ENCODE results near the gene HS3ST1.
A peak's percentile ranks its signal among the peaks of the same experiment; 100 is the strongest.

The HS3ST1 gene

DNA sequence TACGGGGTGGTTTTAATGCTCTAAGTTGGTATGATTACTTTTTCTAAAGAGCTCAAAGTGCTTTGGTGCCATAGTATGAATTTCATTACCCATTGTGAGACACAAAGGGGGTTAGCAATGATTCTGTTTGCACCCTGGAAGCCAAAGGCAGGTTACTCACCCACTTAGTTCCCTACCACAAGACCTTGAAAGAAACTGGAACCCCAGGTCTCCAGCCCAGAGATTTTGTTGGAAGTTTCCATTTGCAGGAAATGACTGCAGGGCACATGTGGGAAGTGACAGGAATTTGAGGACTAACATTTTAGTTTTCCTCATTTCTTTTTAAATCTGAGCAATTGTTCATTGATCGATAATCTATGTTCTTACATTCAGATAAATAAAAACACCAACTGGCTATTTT lies 1.8 kb upstream of the HS3ST1 start:
- DNase-seq = no peak

DNA sequence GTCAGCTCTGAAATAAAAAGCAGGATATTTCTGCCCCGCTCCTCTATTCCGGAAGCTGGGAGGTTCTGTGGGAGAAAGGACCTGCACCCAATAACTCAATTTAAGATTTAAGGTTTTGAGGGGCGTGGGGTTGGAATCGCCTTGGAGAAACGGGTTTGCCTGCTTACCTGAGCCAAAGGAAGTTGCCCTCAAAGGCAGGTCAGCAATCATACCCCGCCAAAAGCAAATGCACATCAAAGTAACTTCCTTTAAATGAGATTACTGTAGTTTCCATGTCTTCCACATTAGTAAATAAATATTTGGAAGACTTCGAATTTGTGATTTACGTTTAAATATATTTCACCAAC lies 978 bp upstream of the HS3ST1 start:
- DNase-seq = no peak

DNA sequence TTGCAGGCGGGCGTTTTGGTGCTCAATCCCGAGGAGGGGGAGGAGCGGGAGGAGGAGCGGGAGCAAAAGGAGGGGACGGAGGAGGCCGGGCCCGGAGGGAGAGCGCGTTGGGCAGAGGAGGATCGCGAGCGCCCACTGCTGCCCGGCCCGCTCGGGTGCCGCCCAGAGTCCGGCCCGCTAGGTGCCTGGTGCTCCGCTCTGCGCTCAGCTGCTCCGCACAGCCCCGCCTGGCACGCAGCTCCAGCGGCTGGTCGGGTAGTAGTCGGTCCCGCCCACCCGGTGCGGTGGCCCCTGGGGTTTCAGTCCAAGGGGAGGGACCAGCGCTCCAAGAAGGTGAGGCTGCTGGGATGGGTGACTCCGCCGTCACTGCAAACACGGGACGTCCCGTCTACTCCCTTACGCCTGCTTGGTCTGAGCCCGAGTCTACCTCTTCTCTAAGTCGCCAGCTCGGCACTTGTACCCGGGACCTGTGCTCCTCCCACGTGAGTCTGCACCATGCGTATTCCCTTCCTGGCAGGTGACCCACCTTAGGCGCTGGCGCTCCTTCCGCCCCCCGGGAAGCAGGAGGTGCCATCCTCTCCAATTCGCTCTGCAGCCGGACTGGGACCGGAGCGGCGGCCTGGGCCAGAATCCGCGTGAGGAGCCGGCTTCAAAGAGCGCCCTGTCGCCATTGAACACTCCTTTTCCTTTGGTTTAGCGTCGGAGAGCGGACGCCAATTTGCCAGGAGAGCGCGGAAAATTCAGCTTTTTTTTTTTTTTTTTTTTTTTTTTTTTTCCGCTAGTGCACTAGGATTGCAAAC lies 405 bp upstream of the HS3ST1 start:
- peak; percentile 62 for DNase-seq

DNA sequence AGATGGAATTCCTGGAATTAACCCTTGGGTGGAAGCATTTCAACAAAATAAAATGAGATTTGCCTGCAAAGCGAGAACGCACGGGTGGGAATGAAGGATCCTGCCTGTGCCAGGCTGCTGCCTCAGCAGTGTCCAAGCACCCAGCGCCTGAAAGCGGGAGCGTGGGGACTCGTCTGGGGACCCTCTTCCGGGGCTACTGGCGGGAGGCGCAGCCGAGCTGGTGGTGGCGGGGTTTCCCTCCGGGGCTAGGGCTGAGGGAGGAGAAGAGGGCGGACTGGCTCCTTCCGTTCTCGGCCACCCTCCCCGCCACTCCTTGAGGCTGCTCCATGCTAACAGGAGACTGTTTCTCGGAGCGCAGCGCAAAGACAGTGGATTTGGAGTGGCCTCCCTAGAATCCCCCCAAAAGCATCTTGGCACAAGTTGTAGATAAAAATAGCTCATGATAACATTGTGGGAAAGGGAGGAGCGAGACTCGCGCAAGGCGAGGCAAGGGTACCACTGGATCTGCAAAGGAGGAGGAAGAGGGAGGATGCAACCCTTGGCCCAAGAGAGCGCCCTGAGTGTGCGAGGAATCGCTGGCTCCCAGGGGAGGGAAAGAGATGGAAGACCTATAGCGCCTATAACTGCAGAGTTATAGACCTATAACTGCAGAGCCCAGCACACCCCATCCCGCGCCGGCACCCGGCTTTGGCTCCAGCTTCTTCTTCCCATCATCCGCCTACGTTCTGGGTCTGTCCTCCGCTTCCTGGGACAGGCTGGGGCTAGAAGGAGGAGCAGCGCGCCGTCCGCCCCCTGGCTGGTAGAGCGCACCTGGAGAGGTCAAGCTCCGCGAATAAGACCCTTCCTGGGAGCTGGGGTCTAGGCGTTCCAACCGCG lies 1.3 kb downstream of the HS3ST1 start:
- no peak for DNase-seq

DNA sequence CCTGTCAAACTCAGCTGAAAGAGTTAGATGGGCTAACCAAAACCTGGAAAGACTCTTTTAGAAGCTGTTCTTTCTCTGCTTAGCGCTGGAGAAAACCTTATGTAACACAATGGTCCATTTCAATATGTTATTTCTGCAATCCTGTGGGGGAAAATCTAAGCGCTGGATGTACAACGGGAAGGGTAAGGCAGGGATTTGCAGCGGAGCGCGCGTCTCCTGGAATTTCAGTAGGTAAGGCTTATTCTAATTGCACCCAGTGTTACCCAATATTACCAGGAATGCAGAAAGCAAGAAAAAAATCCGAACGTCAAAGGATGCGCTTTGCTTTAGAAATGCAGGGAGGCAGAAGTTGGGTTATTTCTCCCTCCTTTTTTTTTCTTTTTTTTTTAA lies 2.0 kb downstream of the HS3ST1 start:
- DNase-seq = no peak

DNA sequence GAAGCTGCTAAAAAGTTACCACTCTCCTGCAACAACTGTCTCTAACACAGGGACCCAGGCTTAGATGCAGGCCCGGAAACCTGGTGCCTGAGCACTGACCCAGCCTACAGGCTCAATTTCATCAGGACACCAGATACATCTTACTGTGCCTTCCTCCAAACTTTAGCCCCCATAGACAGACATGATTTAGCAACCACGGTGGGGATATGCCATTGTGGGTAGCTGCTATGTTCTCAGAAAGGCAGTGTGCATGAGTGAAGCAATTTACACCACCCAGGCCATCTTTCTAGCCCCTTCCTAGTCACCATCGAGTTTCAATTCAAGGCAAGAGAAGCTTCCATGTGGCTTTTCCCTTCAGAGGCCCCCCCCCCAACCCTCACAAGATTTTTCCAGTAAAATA lies 2.7 kb downstream of the HS3ST1 start:
- no peak for DNase-seq

DNA sequence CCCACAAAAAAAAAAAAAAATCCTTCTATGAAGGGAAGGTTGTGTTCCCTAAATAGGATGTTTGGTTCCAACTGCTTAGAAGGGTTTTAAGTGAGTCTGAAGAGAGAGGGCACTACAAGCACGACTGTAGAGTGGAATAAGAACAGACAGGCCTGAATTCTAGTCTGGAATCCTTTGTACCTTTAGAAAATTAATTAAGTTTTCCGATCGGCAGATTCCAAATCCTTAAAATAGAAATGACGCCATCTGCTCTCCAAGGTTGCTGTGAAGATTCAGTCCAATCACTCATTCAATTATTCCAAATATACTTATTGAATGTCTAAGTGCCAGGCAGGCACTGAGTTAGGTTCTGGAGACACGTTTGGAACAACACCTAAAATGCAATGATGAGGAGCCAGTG lies 3.8 kb downstream of the HS3ST1 start:
- no peak for DNase-seq

DNA sequence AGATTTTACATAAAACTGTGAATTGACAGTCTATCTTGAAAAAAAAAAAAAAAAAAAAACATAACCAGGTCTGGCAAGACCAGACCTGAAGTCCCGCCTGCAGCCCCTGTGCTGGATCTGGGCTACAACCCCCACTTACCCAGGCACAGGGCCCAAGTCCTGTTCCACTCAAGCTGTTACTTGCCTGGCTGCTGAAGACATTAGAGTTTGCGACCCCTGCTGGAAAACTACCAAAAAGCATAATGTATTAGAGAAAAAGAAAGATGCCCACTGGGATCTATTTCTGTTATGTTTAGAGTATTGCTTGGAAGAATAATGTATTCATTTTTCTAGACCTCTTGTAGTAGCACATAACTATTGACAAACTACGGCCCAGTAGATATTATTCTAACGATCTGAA lies 4.7 kb downstream of the HS3ST1 start:
- DNase-seq = peak; percentile 38

DNA sequence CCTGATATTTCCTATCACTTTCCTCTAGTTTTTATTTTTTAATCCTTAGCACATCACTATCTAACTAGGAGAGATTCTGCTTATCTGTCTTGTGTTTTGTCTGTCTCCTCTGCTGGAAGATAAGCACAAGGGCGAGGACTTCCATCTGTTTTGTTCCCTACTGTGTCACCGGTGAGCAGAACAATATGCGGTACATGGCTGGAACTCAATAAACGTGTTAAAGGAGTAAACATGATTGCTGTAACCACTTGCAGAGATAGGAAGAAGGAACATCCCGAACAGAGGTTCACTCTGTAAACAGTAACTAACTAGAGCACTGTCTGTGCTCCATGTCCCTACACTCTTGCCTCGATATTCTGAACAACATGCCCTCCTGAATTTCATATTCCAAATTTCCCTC lies 5.2 kb downstream of the HS3ST1 start:
- no peak for DNase-seq

DNA sequence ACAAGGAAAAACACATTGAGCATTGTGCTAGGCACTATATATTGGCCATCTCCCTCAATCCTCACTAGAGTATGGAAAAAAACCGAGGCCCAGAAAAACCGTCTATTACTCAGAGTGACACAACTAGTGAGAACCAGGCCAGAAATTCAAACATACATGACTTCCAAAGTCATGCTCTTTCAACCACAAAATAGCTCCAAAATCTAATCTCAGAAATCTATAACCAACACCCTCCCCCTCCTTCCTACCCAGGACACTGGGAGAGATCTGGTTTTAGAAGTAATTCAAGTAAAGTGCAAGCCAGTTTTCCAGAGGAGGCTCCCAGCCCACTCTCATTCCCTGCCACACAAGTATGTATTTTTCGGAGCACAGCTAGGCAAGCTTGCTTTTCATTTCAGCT lies 7.6 kb downstream of the HS3ST1 start:
- no peak for DNase-seq

DNA sequence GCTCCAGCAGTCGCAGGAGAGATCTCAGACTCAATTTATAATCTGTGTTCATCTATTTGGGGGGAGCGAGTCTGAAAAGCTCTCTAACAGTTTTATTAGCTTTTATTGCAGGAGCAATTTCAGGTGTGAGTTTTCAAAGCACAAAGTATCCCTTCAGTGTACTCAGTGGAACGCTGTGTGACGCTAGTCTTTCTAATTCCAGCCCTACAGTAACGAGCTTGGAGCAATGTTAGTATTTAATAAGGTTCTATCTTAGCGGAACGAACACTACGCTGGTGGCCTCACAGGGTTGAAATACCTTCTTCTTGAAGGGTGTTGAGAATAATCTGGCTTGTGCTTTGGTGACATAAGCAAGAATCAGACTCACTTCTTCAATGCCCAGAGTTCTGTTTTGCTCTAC lies 8.4 kb downstream of the HS3ST1 start:
- DNase-seq = peak; percentile 12

DNA sequence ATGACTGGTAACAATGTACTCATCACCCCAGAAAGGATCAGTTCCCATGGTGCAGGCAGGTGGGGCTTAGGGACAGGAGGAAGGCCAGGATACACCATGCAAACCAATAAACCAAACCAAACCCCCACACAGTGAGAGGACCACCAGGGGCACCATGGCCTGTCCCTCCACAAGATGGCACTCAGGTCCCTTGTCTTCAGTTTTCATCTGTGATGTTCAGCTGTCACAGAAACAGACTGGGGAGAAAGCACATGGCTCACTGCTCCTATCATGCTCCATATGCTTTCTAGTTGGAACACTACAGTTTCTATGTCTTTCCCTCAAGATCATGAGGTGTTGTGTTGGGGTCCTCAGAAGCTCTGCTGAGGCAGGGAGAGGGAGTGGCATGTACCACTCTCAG lies 10.1 kb downstream of the HS3ST1 start:
- DNase-seq = no peak

DNA sequence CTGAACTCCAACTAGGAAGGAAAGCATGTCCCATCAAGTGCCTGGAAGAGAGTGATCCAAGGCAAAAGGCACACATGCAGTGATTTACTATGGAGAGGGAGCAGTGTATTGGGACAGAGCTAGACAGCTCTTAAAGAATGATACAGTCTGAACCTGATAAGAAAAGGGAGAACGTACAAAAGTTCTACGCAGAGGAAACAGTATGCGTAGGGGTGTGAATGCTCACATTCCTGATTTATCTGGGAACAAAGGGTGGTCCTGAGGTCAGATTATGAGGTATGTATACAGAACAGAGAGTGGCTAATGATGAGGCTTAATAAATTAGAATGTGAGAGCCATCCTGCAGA lies 12.0 kb downstream of the HS3ST1 start:
- DNase-seq = no peak

DNA sequence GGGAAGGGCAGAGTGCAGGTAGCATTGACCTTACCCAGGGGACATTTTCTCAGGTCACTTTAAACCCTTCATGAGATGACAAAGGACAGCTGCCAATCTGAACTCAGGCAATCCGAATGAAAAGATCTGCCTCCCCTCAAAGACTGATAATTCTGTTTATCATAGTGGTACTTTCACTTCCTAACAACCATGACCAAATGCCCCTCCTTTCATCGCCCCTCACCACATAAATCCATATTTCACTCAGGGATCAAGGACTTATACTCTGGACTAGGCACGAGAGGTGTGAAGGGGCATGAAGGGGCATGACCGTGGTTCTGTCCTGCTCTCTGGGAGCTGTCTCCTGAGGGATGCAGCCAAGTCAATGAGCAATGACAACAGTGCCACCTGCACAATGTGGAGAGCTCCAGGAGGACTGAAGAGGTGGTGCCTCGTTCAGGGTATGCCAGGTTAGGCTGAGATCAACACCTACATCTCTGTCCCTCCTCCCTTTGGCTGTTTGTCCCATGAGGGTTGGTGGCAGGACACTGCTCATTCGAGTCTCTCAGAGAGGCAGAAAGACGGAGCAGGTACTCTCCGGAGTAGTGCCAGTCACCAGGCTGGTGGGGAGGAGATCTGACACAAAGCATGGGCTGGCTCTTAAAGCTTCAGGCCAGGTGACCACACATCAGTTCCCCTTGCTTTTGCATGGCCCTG lies 12.5 kb downstream of the HS3ST1 start:
- no peak for DNase-seq

DNA sequence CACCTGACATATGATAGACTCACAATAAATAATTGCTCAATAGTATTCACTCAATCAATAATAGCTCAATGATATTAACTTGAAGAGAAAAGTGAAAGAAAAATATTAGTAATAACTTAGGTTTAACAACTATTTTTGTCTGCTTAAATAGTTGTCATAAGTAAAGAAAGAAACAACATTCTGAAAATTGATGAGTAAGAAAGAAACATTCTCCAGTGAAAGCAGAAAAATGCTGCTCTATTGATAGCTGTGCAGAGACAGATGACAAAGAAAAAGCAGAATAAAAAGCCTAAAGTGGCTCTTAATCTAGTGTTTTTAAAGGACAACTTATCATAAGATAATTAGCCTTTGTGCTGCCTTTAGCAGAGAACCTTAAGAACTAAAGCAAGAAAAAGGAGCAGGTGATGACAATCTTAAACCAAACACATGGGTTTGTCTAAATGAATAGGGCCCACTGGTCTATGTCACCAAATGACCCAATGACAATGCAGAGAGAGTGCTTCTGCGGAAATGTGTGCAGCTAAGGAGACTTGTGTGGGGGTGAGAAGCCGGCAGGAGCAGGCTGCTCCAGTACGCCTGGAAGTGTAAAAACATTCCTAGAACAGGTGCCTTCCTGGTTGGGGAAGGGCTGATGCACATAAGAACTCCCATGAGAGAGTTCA lies 13.2 kb downstream of the HS3ST1 start:
- no peak for DNase-seq

DNA sequence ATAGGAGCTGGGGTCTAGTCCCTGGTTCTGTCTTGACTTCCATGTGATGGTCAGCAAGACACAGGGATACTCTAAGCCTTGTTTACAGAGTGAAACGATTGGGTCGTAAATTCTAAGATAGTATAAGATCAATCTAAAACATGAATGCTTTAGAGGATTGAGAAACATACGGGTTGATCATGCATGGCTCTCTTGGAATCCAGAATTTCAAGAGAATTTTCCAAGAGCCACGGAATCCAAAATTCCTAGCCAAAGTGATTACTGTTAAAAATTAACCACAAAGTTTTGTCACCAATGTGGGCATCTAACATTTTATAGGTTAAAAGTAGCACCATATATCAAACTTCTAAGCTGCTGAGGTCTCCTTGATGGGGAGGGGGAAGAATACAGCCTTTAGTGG lies 16.5 kb downstream of the HS3ST1 start:
- no peak for DNase-seq

DNA sequence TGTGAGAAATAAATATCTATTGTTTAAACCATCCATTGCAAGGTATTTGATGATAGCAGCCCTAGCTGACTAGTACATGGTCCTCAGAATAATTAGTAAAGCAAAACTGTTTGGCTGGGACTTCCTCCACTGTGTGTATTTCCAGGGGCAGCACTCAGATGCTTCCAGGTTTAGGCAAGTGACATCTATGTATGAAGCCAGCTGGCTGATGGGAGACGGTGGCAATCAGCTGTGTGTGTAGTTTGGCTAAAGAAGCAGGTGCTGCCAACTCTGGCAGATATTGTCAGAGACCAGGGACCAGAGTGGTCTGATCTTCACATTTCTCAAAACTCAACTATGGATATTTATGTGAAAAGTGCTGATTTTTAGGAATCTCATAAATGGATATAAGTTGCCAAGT lies 19.1 kb downstream of the HS3ST1 start:
- DNase-seq = no peak

DNA sequence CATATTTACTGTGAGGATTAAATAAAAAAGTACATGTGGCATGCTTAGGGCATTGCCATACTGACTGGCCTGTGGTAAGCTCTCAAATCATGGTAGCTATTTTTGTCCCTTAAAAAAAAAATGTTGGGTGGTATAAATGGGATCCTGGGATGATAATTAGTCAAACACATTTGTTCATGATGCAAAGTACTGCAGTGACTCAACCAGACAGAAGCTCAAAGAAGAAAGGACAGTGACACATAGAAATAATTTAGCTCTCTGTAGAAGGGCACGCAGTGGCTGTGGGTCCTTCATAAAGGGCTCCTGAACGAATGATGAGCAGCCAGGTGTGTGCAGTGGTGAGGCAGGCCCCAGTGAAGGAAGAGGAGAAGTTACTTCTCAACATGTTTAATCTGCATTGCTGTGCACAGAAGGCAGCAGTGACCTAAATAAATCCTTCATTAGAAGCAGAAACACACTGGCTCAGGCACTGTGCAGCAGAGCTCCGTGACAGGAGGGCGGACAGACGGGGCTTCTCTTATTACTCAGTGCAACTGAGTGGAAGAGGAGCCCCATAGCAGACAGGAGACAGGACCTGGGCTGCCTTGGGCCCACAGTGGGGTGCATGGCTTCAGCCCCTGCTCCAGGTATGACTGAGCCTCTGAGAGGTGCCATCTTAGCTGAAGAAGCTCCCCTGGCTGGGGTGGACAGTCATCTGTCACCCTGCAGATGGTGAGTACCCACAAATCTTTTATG lies 20.3 kb downstream of the HS3ST1 start:
- no peak for DNase-seq

DNA sequence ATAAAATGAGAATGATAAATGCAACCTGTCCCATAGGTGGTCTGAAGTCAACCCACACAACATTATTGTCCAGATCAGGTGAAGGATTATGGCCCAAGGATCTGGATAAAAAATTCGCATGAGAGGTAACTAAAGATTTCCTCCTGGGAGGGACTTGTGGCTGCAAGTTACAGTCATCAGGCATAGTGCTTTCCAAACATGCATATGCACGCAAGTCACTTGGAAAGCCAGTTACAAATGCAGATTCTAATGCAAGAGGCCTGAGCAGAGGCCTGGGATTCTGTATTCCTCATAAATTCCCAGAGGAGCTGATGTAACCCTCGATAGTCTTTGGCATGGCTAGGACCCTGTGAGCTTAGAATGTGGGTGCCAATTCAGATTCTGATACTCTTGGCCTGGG lies 21.1 kb downstream of the HS3ST1 start:
- DNase-seq = no peak

DNA sequence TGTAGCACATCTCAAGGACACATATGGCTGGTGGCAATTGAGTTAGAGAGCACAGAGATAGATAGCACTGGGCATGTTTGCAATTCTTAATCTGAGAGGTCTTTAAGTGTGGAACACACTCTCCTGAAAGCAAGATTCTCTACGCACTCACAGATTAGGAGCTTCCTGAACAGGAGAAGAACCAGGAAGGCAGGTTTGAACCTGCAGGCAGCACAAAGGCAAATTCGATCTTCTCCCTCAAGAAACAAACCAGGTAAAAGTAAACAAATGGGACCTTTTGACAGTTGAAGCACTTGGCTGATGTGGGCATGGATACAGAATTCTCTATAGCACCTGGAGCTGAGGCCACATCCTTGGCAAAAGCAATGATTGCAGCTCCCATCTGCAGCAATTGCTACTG lies 24.3 kb downstream of the HS3ST1 start:
- peak; percentile 75 for DNase-seq

DNA sequence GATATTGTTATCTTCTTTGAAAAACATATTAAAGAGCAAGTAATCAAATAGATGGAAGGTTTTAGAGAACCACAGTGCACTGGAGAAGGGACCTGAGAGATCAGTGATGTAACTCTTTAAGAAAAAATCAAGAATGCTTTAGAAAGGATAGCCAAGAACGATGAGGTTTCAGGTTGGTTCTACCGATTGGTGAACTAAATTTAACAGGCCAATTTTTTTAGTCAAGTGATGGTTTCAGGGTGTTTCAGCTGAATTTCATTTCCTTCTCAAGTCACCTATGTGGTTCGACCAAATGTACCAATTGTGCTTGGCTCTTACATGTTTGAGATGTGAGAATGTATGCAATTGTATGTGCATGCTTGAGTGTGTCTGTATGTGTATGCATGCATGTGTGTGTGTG lies 26.5 kb downstream of the HS3ST1 start:
- DNase-seq = no peak

DNA sequence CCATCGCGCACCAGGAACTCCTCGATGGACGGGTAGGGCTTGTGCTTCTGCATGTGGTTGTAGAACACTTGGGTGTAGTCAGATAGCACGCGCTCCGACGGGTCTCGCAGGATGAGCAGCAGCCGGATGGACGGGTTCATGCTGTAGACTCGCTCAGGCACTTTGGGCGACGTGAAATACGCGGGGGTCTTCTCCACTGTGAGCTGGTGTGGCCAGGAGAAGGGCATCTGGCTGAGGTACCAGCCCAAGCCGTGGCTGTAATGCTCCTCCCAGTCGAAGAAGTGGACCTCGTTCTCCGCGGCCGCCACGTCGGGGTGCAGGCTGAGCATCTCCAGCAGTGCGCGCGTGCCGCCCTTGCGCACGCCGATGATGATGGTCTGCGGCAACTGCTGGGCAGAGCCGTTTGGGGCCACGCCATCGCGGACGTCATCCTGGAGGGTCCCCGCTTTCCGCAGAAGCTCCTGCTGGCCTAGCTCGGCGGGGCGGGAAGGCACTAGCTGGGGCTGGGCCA lies 29.2 kb downstream of the HS3ST1 start:
- DNase-seq = no peak

Data from NCI-H1105 treated with DMSO at 0.1 percent for 48 hours (cell line).